ENCODE results near the gene SLC24A4.

DNA sequence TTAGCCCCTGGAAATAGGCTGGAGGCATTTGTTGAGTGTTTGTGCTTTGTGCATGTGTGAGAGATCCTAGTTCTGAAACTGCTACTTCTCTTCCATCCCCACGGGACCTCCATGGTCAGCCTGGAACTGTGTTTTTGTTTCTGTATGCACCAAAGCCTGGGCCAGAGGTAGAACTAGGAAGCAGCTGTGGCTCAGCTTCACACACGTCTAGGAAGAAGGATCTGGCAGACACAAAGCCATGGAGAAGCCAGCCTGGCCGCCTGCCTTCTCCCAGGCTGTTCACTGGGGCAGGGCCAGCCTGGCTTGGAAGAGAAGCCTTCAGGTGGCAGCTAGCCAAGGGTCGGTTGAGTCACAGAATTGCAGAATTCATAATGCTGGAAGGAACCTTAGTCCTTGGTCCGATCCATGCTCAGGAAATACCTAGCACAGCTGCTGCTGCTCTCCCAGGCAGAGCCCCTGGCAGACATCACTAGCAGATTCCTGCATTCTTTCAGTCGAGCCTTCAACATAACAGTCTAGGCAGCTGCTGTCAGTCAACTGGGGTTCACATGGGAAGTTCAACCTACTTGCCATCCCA lies 217.6 kb downstream of the SLC24A4 start:
- TF ChIP-seq POLR2A (IDR thresholded peaks at IDR 0.05) (no peak), POLR2AphosphoS5 (IDR thresholded peaks at IDR 0.05; ENCODE audit: insufficient read depth in 1 of 2, low read depth in 1 of 2) (peak; percentile 84 to 86)
- TF ChIP-seq, protein P1, sequence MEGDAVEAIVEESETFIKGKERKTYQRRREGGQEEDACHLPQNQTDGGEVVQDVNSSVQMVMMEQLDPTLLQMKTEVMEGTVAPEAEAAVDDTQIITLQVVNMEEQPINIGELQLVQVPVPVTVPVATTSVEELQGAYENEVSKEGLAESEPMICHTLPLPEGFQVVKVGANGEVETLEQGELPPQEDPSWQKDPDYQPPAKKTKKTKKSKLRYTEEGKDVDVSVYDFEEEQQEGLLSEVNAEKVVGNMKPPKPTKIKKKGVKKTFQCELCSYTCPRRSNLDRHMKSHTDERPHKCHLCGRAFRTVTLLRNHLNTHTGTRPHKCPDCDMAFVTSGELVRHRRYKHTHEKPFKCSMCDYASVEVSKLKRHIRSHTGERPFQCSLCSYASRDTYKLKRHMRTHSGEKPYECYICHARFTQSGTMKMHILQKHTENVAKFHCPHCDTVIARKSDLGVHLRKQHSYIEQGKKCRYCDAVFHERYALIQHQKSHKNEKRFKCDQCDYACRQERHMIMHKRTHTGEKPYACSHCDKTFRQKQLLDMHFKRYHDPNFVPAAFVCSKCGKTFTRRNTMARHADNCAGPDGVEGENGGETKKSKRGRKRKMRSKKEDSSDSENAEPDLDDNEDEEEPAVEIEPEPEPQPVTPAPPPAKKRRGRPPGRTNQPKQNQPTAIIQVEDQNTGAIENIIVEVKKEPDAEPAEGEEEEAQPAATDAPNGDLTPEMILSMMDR (IDR thresholded peaks at IDR 0.05): no peak

Data from vagina (tissue), 2 donors.